ENCODE results near the gene EPN2.

Gene EPN2

DNA sequence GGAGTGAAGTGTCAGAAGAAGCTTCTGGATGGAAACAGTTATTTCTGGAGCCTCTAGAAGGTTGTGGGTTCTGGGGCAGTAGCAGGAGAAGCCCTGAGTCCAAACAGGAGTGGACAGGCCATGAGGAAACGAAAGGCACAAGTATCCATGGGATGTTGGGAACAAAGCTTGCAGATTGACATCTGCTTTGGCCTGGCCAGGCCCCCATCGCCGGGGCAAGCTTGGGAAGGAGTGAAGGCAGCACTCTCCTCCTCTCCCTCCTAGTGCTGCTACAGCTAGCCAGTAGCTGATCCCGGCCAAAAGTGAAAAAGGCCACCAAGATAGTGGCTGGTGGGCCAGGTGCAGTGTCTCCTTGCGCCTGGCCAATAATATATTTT lies 85.0 kb downstream of the EPN2 start:
- TF ChIP-seq, protein P1, sequence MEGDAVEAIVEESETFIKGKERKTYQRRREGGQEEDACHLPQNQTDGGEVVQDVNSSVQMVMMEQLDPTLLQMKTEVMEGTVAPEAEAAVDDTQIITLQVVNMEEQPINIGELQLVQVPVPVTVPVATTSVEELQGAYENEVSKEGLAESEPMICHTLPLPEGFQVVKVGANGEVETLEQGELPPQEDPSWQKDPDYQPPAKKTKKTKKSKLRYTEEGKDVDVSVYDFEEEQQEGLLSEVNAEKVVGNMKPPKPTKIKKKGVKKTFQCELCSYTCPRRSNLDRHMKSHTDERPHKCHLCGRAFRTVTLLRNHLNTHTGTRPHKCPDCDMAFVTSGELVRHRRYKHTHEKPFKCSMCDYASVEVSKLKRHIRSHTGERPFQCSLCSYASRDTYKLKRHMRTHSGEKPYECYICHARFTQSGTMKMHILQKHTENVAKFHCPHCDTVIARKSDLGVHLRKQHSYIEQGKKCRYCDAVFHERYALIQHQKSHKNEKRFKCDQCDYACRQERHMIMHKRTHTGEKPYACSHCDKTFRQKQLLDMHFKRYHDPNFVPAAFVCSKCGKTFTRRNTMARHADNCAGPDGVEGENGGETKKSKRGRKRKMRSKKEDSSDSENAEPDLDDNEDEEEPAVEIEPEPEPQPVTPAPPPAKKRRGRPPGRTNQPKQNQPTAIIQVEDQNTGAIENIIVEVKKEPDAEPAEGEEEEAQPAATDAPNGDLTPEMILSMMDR (conservative IDR thresholded peaks at IDR 0.05): no peak
- H3K27ac ChIP-seq: no peak overlapping the region

DNA sequence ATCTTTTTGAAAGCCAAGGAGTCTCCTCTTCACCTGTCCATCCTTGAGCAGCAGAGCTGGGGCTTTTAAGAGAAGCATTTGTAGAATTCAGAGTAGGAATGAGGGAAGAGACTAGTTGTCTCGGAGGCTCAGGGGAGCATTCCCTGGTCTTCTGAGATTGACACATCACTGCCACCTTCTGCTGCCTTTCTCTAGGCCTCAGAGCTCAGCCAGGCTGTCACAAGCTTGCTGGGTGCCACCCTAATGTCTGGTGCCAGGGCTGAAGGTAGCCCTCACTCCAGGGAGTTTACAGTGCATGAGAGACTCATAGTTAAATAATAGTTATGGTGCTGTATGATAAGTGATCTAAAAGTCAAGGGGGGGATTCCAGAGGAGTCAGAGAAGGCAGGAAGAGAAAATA lies 85.7 kb downstream of the EPN2 start:
- TF ChIP-seq, protein P1 (conservative IDR thresholded peaks at IDR 0.05): no peak
- no peak overlapping the region for H3K27ac ChIP-seq

GRCh38 chr17:19325542-19325941 lies 88.4 kb downstream of the EPN2 start:
- TF ChIP-seq, protein P1 (conservative IDR thresholded peaks at IDR 0.05): no peak
- H3K27ac ChIP-seq: no peak overlapping the region

DNA sequence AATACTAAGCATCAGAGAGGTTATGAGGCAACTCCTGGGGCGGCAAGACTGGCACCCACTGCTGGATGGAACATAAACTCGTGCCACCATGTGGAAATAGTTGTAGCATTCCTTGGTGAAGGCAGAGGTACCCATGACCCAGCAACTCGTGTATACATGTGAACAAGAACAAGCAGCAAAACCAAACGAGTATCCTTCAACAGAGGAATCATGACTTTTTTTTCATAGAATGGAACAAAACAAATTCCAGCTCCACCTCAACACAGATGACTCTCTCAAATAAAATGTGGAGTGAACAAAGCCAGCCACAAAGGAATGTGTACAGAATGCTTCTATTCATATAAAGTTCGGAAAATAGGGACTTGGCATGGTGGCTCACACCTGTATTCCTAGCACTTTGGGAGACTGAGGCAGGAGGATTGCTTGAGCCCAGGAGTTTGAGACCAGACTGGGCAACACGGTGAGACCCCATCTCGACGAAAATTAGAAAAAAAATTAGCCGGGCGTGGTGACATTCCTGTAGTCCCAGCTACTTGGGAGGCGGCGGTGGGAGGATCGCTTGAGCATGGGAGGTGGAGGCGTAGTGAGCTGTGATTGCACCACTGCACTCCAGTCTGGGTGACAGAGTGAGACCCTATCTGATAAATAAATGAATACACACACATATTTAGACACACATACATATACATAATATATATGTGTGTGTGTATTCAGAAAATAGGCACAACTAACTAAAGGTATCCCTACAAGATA lies 90.0 kb downstream of the EPN2 start:
- no peak overlapping the region for H3K27ac ChIP-seq

GRCh38 chr17:19328441-19329061 lies 91.4 kb downstream of the EPN2 start:
- TF ChIP-seq, protein P1 (conservative IDR thresholded peaks at IDR 0.05): no peak
- H3K27ac ChIP-seq: no peak overlapping the region

More for the DNA sequence above, 90.0 kb downstream of the EPN2 start:
- TF ChIP-seq, protein P1 (conservative IDR thresholded peaks at IDR 0.05): no peak

- TF ChIP-seq, protein P1 (conservative IDR thresholded peaks at IDR 0.05): no peak
- H3K27ac ChIP-seq: no peak overlapping the region
Observed at GRCh38 chr17:19329136-19329535, 92.0 kb downstream of the EPN2 start.

GRCh38 chr17:19329839-19330238 lies 92.7 kb downstream of the EPN2 start:
- TF ChIP-seq, protein P1 (conservative IDR thresholded peaks at IDR 0.05): no peak
- H3K27ac ChIP-seq: no peak overlapping the region

Measured in VCaP (cell line).